ENCODE results near the gene HELQ. TPM values are rescaled to one million over a fixed set of nuclear protein-coding genes. Genes with fewer than 3 reads are reported as not detected.

The HELQ gene
- polyA plus RNA-seq, 3 donors, result 7.0 to 11.3 (median 11.1) TPM

DNA sequence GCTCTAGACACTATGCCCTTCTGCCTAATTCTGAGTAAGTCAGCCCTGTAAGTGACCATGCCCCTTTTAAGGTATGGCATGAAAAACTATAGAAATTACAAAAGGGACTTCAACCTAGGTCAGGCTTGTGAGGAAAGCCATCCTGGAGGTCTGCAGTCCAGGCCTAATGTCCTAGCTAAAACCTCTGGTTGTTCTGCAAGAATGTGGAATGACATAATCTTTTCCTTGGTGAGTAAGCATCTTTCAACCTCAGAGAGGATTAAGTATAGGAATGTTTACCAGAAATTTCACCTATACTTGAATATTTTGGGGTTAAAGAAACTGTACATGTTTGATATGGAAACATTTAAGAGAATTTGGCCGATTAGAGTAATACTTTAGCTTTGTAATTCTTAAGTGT, 97.2 kb downstream of the HELQ start:
- H3K27me3 Mint-ChIP-seq (ENCODE audit: low read depth in 3 of 3), result peaks cover 0 to 4% (median 0%) of the 10 kb centered on the region in 3 donors
- TF ChIP-seq CTCF (IDR thresholded peaks at IDR 0.05), result no peak
- no peaks in the 10 kb centered on the region for H3K4me1 ChIP-seq (ENCODE audit: control insufficient read depth in 1 of 2, insufficient read depth in 2 of 2, low read length in 2 of 2)

More for the DNA sequence above, 97.2 kb downstream of the HELQ start:
- no peaks in the 10 kb centered on the region for H4K20me1 ChIP-seq (ENCODE audit: insufficient read depth, low read length)
- no peak overlapping the region for H3K27ac ChIP-seq (ENCODE audit: low read depth in 1 of 2, low read length in 2 of 2)
- no peak overlapping the region for H2AFZ ChIP-seq (ENCODE audit: insufficient read depth, low read depth, low read length, poor library complexity, severe bottlenecking)
- H3K9me3 ChIP-seq (replicated peaks in 1 of 2; ENCODE audit: control insufficient read depth in 1 of 2, insufficient read depth in 1 of 2, low read length in 2 of 2), result no peaks in the 10 kb centered on the region
- H3K27ac Mint-ChIP-seq, result no peak overlapping the region
- no peak overlapping the region for H3K9ac ChIP-seq (ENCODE audit: insufficient read depth, low read length, poor library complexity, severe bottlenecking)
- no peaks in the 10 kb centered on the region for H3K36me3 ChIP-seq (replicated peaks in 1 of 2; ENCODE audit: control insufficient read depth in 1 of 2, insufficient read depth in 2 of 2, low read length in 2 of 2)
- H3K36me3 Mint-ChIP-seq, result no peaks in the 10 kb centered on the region
- H3K4me1 Mint-ChIP-seq, result peaks cover 10% of the 10 kb centered on the region
- no peak overlapping the region for H3K4me2 ChIP-seq (replicated peaks; ENCODE audit: extremely low read depth, low read length, poor library complexity, severe bottlenecking)
- WGBS (ENCODE audit: insufficient coverage), result no CpG with 5 or more reads among the region's 1 CpG
- H3K4me3 Mint-ChIP-seq, result no peak overlapping the region
- no peaks in the 10 kb centered on the region for H3K79me2 ChIP-seq (ENCODE audit: insufficient read depth, low read length)
- no peak overlapping the region for H3K4me3 ChIP-seq (replicated peaks in 1 of 3; ENCODE audit: low read depth in 2 of 3, low read length in 3 of 3)
- H3K9me3 Mint-ChIP-seq, result peaks cover 0 to 2% (median 0%) of the 10 kb centered on the region in 7 donors
- intact Hi-C loops (cut with micrococcal nuclease), result no loop called here
- no peak for DNase-seq
- H3K27me3 ChIP-seq (ENCODE audit: control insufficient read depth in 2 of 2, insufficient read depth in 2 of 2, low read length in 2 of 2), result no peaks in the 10 kb centered on the region

Small RNA genes lying within 50 kb of the gene (small RNA-seq; reads per million reads assigned to genes)
- gene AC114781.5 (ENCODE audit: insufficient read length, low read depth), result not detected

Other genes with a start within 250 kb of the HELQ start
- 10 to 100 TPM; 14.7 to 48.6 (median 40.7) TPM for gene COQ2, start 171.0 kb downstream of the HELQ start, polyA plus RNA-seq
- 10 to 100 TPM; 21.2 to 65.8 (median 31.2) TPM for gene HPSE, start 121.0 kb downstream of the HELQ start, polyA plus RNA-seq
- gene MRPS18C, start 235 bp upstream of the HELQ start, polyA plus RNA-seq, result 10 to 100 TPM; 13.6 to 70.5 (median 42.4) TPM
- 10 to 100 TPM in 1 of 3 donors, 1 to 10 TPM in 2; 6.0 to 10.8 (median 6.8) TPM for gene ABRAXAS1, start 29.3 kb upstream of the HELQ start, polyA plus RNA-seq
- gene GPAT3, start 80.3 kb upstream of the HELQ start, polyA plus RNA-seq, result 10 to 100 TPM; 20.9 to 46.2 (median 44.2) TPM

Measured in CD14-positive monocyte (primary cell).